ENCODE measurements around the gene PMPCA. TPM values are rescaled to one million over a fixed set of nuclear protein-coding genes. Genes with fewer than 3 reads are reported as not detected.

Gene PMPCA
- total RNA-seq, 1 experiment from 2014 or later = 94.5 TPM

- H4K5ac ChIP-seq (ENCODE audit: insufficient read length, low read depth, low read length) = no peak overlapping the region
- DNase-seq = no peak
- H3K79me2 ChIP-seq (ENCODE audit: insufficient read depth, low read length) = no peaks in the 10 kb centered on the region
- H3K9ac ChIP-seq (ENCODE audit: extremely low read depth, insufficient read length, low read length) = no peak overlapping the region
- no peak overlapping the region for H4K91ac ChIP-seq (ENCODE audit: insufficient read length, low read depth, low read length)
- no peak overlapping the region for H2BK15ac ChIP-seq (ENCODE audit: low read depth, low read length)
- Mint-ChIP-seq H3K4me1 (no peaks in the 10 kb centered on the region), H3K9me3 (no peaks in the 10 kb centered on the region), H3K4me3 (no peak overlapping the region), H3K27me3 (ENCODE audit: low read depth) (no peaks in the 10 kb centered on the region), H3K36me3 (ENCODE audit: insufficient read depth in 1 of 3, low read depth in 3 of 3) (peaks cover 48 to 79% (median 75%) of the 10 kb centered on the region in 3 experiments; a peak in 6 of 7 replicates), H3K27ac (peak overlapping the region in 1 of 3 experiments; percentile 73; a peak in 1 of 7 replicates)
- H3K18ac ChIP-seq (ENCODE audit: insufficient read length, low read depth, low read length) = no peak overlapping the region
- no peaks in the 10 kb centered on the region for H3K9me3 ChIP-seq (ENCODE audit: control insufficient read depth, low read depth, low read length)
- no peak overlapping the region for H3K56ac ChIP-seq (ENCODE audit: insufficient read length, low read depth, low read length)
- no peaks in the 10 kb centered on the region for H3K79me1 ChIP-seq (ENCODE audit: insufficient read depth, low read depth, low read length, poor library complexity, severe bottlenecking)
- H3K27me3 ChIP-seq (ENCODE audit: insufficient read depth, low read length) = no peaks in the 10 kb centered on the region
- H3K4me1 ChIP-seq (ENCODE audit: insufficient read depth, low read length) = no peaks in the 10 kb centered on the region
- H3K23ac ChIP-seq (ENCODE audit: insufficient read length, low read depth, low read length) = no peak overlapping the region
- no peak overlapping the region for H2BK120ac ChIP-seq (ENCODE audit: low read depth, low read length, poor library complexity, severe bottlenecking)
- H2AFZ ChIP-seq (ENCODE audit: low read length) = no peak overlapping the region
- H3K23me2 ChIP-seq (ENCODE audit: insufficient read length, low read depth, low read length, poor library complexity, severe bottlenecking) = no peaks in the 10 kb centered on the region
- H3K14ac ChIP-seq (ENCODE audit: insufficient read depth, low read length) = no peak overlapping the region
- no peak overlapping the region for H2BK20ac ChIP-seq (ENCODE audit: low read depth, low read length, poor library complexity, severe bottlenecking)
- H3T11ph ChIP-seq (ENCODE audit: low read length) = no peak overlapping the region
- no peak overlapping the region for H2BK5ac ChIP-seq (ENCODE audit: insufficient read length, low read length)
- no peak overlapping the region for H3K27ac ChIP-seq (ENCODE audit: insufficient read length, low read depth, low read length)
- H2BK12ac ChIP-seq (ENCODE audit: insufficient read length, low read depth, low read length) = no peak overlapping the region
- H3K4ac ChIP-seq (ENCODE audit: low read depth, low read length) = no peak overlapping the region
- no peak overlapping the region for H3K4me2 ChIP-seq (ENCODE audit: insufficient read depth, insufficient read length, low read length)
- no peaks in the 10 kb centered on the region for H4K20me1 ChIP-seq (ENCODE audit: control insufficient read depth, insufficient read depth, insufficient read length)
- no peak overlapping the region for H4K8ac ChIP-seq (replicated peaks; ENCODE audit: insufficient read length, low read depth, low read length)
- WGBS (ENCODE audit: extremely low coverage, insufficient read length, low lambda C conversion rate) = no CpG with 5 or more reads among the region's 28 CpGs
- no peak overlapping the region for H2AK5ac ChIP-seq (ENCODE audit: insufficient read length, low read length)
- TF ChIP-seq, protein P1, sequence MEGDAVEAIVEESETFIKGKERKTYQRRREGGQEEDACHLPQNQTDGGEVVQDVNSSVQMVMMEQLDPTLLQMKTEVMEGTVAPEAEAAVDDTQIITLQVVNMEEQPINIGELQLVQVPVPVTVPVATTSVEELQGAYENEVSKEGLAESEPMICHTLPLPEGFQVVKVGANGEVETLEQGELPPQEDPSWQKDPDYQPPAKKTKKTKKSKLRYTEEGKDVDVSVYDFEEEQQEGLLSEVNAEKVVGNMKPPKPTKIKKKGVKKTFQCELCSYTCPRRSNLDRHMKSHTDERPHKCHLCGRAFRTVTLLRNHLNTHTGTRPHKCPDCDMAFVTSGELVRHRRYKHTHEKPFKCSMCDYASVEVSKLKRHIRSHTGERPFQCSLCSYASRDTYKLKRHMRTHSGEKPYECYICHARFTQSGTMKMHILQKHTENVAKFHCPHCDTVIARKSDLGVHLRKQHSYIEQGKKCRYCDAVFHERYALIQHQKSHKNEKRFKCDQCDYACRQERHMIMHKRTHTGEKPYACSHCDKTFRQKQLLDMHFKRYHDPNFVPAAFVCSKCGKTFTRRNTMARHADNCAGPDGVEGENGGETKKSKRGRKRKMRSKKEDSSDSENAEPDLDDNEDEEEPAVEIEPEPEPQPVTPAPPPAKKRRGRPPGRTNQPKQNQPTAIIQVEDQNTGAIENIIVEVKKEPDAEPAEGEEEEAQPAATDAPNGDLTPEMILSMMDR (conservative IDR thresholded peaks at IDR 0.05) = no peak
These were observed 18.5 kb upstream of the PMPCA start for GRCh38 chr9:136391737-136392537.
